ENCODE measurements around the gene BCL7A.

BCL7A gene

DNA sequence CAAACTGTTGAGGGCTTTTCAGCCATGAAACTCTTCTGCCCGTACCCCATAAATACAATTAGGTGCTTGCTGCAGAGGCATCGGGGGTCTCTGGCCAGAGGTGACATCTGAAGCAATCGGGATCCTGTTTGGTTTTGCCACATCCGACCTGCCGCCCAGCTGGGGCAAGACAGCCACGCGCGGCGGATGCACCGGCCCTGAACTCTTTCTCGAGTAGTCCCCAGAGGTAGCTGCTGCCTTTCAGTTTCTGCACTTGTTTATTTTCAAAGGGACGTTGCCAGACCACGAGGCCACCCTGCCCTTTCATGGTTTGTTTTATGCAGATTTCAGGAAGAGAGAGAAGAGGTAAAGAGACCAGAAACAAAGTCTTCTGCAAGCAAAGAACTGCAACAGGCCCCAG is 46.3 kb downstream of the BCL7A start:
- peak overlapping the region; percentile 46 for H3K27ac ChIP-seq

DNA sequence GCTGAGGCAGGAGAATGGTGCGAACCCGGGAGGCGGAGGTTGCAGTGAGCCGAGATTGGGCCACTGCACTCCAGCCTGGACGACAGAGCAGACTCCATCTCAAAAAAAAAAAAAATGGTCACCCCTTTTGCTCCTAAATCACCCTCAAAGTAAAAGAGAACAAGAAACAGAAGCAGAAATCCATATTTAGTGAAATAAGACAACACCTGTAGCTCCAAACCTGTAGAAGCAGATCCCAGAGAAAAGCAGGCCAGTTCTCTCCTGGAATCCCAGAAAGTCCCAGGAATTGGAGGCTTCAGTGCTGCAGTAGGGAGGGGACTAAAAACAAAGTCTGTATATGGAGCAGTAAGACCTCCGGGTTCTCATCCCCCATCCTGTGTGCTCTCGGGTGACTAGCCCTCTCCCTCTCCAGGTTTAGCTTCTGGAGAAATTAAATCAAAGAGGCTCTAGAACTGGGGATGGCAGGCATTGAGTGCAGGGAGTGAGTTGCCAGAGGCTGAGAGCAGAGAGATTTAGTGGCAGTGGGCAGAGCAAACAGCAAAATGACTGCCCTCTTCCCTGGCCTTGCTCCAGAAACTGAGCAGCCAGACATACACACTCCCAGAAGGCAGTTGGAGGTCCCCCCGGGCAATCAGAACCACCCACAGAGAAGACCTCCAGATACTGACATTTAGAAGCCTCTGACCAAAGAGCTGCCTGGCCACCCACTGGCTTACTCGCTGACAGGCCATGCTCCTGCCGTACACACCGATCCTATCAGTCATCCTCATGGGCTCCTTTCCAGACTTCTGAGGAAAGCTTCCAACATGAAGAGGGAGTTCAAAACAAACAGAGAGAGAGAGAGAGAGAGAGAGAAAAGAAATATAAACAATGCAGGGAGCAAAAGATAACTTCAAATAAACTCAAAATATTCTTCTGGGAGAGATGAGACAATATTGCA is 50.6 kb downstream of the BCL7A start:
- H3K27ac ChIP-seq: peak overlapping the region; percentile 94

More for the DNA sequence above, 46.3 kb downstream of the BCL7A start:
- TF ChIP-seq, protein P1, sequence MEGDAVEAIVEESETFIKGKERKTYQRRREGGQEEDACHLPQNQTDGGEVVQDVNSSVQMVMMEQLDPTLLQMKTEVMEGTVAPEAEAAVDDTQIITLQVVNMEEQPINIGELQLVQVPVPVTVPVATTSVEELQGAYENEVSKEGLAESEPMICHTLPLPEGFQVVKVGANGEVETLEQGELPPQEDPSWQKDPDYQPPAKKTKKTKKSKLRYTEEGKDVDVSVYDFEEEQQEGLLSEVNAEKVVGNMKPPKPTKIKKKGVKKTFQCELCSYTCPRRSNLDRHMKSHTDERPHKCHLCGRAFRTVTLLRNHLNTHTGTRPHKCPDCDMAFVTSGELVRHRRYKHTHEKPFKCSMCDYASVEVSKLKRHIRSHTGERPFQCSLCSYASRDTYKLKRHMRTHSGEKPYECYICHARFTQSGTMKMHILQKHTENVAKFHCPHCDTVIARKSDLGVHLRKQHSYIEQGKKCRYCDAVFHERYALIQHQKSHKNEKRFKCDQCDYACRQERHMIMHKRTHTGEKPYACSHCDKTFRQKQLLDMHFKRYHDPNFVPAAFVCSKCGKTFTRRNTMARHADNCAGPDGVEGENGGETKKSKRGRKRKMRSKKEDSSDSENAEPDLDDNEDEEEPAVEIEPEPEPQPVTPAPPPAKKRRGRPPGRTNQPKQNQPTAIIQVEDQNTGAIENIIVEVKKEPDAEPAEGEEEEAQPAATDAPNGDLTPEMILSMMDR (conservative IDR thresholded peaks at IDR 0.05): no peak

DNA sequence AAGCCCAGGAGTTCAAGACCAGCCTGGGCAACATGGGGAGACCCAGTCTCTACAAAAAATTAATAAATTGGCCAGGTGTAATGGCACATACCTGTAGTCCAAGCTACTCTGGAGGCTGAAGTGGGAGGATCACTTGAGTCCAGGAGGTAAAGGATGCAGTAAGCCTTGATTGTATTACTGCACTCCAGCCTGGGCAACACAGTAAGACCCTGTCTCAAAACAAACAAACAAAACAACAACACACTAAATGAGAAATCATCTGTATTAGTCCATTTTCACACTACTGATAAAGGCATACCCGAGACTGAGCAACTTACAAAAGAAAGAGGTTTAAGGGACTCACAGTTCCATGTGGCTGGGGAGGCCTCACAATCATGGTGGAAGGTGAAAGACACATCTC is 52.1 kb downstream of the BCL7A start:
- TF ChIP-seq, protein P1 (conservative IDR thresholded peaks at IDR 0.05): no peak
- peak overlapping the region; percentile 94 for H3K27ac ChIP-seq

More for the DNA sequence above, 50.6 kb downstream of the BCL7A start:
- TF ChIP-seq, protein P1 (conservative IDR thresholded peaks at IDR 0.05): no peak

DNA sequence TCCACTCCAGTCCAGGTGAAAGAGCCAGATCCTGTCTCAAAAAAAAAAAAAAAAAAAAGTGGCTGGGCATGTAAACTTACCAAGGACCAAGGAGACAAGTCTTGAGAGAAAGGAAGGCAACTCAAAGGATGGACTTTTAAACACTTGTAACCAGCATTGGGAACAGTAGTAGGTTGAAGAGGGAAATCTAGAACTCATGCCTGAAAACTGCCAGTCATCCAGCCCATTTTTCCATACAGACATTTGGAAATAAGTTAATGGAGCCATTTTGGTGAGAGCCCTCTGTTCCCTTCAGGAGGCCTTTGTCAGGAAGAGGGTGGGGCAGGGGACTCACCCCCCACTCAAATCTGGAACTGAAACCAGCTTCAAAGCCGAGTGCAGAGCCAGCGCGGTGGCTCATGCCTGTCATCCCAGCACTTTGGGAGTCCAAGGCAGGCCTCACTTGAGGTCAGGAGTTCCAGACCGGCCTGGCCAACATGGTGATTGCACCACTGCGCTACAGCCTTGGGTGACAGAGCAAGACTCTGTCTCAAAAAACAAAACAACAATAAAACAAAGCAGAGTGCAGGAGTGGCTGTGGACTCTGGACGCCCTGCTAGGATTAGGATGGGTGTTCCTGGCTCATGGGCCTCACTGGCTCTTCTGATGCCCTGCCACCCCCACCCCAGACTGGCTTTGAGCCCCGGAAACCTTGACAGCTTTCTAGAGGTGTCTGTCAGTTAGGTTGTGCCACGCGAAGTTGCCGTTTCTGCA is 55.2 kb downstream of the BCL7A start:
- TF ChIP-seq, protein P1 (conservative IDR thresholded peaks at IDR 0.05): no peak
- H3K27ac ChIP-seq: peak overlapping the region; percentile 94; the same call in 1 of the 2 replicates

DNA sequence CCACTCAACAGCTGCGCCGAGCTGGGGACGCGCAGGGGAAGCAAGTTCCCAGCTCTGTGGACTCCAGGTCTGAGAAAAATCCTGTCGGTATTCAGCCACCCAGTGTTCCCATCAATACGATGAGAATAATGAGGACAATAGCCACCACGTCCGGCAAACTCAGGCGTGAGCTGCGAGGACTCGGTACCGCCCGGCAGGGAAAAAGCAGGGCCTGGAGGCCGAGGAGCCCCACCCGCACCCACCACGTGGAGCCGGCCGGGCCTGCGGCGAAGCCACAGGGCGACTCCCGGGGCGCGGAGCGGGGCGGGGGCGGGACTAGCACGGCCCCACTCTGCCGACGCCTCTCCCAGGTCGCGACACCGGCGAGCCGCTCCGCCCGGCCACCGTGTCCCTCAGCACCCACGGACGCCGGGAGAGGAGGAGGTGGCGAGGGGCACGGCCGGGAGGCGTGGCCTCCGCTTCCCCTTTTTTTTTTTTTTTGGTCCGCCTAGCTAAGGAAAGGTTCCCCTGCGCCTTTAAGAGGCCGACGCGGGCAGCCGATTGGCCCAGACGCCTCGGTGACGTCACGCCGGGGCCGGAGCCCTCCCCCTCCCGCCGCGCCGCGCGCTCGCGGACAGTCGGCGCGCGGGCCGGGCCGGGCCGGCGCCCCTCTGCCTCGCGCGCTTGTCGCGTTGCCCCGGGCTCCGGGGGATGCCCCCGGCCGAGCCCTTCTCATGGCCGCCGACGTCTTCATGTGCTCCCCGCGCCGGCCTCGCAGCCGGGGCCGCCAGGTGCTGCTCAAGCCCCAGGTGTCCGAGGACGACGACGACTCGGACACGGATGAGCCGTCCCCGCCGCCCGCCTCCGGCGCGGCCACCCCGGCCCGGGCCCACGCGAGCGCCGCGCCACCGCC is 56.7 kb downstream of the BCL7A start, which contains the start of gene MLXIP:
Gene MLXIP, plus strand, starts transcription at position 616 of the 892 bp plus-strand sequence. Its CDS starts 98 bp downstream, at position 714.
- TF ChIP-seq, protein P1 (conservative IDR thresholded peaks at IDR 0.05): no peak
- H3K27ac ChIP-seq: peak within 1 kb of the TSS; percentile 94

DNA sequence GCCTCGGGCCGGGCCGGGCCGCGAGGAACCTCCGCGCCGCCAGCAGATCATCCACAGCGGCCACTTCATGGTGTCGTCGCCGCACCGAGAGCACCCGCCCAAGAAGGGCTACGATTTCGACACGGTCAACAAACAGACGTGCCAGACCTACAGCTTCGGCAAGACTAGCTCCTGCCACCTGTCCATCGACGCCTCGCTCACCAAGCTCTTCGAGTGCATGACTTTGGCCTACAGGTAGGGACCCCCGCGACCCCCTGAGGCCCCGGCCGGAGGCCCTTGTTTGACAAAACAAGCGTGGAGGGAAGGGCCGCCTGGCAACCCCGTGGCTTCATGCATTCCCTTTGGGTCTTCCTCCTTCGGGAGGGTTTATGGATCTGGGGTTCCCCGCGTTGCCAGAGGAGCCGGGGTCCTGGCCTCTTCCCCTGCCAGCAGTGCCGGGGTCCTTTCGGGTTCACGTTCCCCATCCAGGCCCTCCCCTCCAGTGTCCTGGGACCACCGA is 57.4 kb downstream of the BCL7A start:
- peak overlapping the region; percentile 94 for H3K27ac ChIP-seq
- TF ChIP-seq, protein P1 (conservative IDR thresholded peaks at IDR 0.05): no peak

Measured in VCaP (cell line).